GM19351 (cell line): ENCODE measurements around the gene DIPK1B.
"Not testable (repeated sequence)": the region's sequence is repeated elsewhere in the genome, so short reads cannot be mapped to it uniquely, and the experiment has no call there.

Source experiments
- ATAC-seq: cut with Tn5 transposase; IDR thresholded peaks from one replicate; pipeline ENCODE4 v1.9.1; 2021; ENCODE audit warnings: mild to moderate bottlenecking, moderate library complexity; ENCODE audit not compliant: unreplicated experiment

DIPK1B gene

DNA sequence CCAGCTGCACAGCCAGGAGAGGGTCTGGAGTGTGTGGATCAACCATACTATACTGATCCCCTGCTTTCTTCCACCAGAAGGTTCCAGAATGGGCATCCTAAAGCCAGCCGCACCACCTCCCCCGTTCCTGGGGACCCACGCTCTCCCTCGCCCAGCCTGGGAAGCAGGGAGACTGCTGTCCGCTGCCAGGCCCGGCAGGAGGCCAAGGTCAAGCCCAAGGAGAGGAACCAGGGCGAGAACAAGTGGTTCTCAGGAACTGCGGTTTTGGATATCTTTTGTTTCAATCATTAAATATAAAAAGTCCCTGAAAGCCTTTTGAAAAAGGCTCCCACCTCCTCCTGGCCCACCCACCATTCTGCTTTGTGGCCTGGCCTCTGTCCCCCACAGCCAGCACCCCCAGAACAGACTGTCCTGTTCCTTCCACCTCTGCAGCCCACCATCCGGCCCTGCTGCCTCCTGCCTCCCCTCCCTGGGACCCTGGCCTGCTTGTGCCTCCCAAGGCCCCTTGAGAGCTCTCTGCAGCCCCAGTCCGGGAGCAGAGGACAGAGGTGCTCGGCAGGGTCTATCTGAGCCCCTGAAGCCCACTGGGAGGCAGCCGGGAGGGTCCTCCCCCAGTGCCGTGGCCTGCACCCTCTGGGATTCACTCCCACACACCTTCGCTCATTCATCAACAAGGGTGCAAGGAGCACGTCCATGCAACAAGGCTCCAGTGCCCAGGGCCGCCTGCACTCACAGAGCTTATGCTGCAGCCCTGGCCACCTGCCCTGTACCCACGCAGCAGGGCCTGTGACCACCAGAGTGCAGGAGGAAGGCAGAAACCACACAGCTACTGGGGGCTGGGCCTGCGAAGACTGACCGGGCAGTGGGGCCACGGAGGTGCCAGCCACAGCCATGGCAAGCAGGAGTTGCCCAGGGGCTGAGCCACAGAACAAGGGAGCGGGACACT, 36.6 kb downstream of the DIPK1B start:
- ATAC-seq, result no peak

DNA sequence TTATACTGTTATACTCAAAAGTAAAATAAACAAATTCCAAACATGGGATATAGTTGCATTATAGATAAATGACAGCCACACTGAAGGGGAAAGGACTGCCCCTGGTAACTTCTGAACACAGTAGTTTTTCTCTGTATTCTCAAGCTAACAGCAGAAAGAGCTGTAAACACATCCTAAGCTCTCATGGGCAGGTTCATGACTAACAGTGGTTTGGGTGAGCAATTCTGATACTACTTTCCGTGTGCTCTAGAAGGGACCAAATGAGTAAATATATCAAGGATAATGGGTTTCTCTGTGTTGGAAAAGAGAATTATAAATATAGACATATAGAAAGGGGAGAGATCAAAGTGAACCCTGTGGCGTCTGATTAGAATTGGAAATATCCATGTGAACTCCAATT, 38.2 kb downstream of the DIPK1B start:
- no peak for ATAC-seq

DNA sequence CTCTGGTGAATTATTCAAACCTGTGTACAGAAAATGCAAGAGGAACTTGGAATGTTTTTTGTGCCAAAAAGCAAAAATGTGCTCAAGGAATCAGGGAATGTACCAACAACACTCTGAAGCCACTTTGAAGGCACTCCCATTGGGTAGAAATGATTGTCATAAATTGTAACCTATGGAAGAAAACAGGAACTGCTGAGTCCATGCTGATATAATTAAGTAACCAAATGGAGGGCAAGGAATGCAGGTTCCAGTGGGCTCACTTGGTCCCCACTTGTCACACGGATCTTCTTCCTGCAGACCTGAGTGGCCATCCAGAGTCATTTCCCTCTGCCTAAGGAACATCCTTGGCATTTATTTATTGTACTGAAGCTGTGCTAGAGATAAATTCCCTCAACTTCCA, 38.9 kb downstream of the DIPK1B start:
- ATAC-seq, result no peak

DNA sequence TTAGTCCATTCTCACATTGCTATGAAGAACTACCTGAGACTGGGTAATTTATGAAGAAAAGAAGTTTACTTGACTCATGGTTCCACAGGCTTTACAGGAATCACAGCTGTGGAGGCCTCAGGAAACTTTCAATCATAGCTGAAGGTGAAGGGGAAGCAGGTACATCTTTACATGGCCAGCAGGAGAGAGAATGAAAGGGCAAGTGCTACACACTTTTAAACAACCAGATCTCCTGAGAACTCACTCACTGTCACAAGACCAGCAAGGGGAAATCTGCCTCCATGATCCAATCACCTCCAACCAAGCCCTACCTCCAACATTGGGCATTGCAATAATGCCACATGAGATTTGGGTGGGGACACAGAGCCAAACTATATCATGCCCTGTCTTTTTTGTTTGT, 39.4 kb downstream of the DIPK1B start:
- no peak for ATAC-seq

DNA sequence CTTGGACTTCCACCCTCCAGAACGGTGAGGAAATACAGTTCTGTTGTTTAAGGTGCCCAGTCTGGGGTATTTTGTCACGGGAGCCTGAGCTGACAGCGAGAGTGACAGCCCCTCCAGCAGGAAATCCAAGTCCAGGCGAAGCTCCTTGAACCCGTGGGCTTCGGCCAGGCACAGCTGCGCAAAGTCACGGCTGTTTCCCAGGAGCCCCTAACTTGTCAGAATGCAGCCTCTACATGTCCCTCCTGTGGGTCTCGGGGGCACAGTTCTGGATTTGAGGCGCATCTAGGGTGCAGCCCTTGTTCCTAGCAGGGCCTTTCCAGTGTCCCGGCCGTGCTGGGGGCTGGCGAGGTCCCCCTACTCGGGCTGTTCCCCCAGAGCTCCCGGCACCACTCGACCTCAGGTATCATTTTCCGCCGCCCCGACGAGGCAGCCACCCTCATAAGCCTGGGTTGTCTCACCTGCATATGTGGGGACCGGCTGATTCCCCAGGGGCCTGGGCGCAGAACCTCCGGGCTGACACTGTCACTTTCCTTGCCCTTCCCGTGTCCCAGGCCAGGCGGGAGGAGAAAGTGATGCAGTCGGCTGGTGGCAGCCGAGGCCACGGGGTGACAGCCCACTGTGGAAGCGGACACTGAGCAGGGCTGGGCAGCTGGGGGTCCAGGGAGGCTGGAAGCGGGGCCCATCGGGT, 41.1 kb downstream of the DIPK1B start:
- no peak for ATAC-seq

DNA sequence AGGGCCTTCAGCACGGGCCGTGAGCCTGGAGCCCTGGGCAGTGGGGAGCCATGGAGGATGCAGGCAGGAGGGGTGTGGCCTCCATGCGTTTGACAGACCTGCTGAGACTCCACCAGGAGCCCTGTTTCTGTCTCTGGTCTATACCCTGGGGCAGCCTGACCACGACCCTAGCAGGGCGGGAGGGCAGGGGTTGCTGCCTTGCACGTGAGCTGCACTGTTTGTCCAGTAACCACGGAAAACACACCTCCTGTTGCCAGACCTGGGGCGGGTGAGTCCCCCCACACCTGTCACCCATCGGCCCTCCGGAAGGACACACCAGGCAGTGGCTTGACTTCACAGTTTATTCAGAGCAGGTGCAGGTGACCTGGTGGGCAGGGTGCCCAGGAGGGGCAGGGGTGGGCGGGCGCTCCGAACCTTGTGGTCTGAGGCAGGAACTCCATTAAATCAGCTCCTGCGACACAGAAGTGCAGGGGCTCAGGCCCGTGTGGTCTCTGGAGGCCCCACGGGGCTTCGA, 41.7 kb downstream of the DIPK1B start:
- ATAC-seq, result no peak

DNA sequence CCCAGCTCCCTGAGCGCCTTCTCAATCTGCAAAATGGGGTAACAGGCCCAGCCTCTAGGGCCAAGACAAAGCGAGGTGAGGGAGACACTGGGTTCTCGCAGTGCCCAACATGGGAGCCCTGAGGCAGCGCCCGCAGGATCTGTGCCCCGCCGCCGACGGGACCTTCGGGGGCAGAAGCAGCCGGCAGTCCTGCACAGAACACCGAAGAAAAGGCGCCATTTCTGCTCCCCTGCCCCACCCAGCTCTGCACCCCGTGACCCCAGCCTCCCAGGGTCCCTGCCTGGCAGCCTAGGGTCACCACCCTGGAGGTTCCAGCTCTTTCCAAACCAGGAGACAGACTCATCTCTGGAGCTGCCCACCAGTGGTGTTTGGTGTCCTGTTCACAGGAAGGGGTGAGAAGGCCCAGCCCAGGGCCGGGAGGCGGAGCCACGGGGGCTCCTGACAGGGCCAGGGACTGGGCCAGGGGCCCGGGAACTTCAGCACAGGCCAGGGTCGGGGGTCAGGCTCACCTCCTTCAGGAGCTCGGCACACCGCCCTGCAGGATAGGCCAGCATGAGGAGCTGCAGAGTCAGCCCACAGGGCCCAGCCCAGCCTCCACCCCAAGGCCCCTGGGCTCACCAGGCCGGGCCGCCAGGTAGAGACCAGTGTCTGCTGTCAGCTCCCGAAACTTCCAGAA, 42.4 kb downstream of the DIPK1B start:
- ATAC-seq, result no peak

DNA sequence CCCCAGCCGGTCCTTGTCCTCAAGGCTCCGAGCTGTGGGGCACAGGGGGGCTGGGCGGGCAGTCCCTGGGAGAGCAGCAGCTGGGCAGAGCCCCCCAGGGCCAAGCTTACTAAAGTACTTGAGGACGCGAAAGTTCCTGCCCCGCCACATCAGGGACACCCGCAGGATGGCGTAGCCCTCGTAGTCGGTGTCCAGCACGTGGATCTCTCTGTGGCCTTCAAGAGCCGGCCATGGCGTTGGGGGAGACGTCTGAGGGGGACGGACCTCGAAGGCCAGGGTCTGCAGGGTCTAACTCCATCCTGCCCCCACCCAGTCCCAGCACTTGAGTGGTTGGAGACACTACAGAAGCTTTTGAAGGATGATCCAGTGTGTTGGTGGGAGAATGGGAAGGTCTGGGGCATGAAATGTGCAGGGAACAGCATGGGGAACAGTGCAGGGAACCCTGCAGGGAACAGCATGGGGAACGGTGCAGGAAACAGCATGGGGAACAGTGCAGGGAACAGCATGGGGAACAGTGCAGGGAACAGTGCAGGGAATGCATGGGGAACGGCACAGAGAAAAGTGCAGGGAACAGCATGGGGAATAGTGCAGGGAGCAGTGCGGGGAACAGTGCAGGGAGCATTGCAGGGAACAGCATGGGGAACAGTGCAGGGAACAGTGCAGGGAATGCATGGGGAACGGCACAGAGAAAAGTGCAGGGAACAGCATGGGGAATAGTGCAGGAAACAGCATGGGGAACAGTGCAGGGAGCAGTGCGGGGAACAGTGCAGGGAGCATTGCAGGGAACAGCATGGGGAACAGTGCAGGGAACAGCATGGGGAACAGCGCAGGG, 43.1 kb downstream of the DIPK1B start:
- ATAC-seq, result not testable (repeated sequence)

DNA sequence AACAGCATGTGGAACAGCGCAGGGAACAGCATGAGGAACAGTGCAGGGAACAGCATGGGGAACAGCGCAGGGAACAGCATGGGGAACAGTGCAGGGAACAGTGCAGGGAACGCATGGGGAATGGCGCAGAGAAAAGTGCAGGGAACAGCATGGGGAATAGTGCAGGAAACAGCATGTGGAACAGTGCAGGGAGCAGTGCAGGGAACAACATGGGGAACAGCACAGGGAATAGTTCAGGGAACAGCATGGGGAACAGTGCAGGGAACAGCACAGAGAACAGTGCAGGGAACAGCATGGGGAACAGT, 43.7 kb downstream of the DIPK1B start:
- ATAC-seq, result no peak

DNA sequence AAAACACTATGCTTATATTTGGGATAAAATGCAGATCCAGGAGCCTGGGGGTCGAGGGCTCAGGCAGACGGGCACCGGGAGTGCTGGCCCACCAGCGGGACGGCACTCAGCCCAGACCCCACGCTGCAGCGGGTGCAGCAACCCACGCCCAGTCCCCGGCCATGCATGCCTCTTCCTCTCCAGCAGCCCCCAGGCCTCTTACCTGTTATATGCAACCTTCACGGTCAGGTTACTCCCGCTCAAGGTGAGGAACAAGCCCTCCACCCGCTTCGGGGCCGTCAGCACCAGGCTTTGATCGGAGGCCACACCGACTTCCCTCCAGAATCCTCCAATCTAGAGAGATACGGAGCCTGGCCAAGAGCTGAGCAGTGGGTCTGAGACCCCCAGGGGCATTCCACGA, 44.5 kb downstream of the DIPK1B start:
- ATAC-seq, result no peak

DNA sequence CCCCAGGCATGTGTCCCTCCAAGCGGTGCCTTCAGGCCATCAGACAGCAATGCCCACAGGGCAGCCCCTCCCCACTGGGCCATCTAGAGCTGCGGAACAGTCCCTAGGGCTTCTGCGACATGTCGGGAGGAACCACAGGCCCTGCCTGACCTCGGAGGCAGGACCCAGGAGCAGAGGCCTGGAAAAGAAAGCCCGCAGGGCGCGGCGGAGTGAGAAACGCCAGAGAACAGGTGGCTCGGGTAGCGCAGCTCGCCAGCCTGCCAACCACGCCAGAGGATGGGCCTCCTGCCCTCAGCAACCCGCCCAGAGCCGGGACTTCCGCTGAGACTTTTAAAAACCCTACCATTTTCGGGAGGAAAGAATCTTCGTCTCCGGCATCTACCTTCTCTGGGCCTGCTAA, 45.0 kb downstream of the DIPK1B start:
- no peak for ATAC-seq

DNA sequence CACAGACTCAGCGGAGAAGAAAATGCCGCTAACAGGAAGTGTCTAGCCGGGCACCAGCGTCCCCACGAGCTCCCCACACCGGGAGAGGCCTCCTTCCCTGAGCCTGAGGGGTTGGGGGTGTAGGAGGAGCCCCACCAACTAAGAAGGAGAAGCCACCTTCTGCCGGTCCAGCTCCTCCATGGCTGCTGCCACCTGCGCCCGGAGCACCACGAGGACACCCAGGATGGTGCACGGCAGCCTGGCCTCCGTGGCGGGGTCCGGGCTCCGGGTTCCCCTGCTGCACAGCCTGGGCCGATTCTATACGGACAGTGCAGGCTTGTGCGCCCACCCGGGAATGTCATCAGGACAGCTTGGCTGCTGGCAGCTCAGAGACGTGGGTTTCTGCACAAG, 45.4 kb downstream of the DIPK1B start:
- ATAC-seq, result no peak

DNA sequence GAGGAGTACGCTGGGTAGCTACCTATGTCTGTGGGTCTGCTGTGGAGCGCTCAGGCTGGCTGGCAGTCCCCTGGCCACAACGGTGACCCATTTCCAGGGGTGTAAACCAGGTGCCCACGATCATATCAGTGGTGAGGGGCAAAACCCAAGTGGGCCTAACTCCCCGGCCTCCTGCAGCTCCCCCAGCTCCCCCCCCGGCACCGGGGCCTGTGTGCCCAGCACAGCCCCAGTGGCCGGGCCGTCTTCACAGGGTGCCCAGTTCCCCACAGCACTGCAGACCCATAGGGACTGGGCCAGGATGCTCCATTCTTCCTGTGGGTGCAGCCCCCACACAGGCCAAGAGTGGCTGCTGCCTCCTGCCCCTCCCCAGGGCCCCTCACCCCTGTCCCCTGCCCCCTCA, 46.6 kb downstream of the DIPK1B start:
- no peak for ATAC-seq

DNA sequence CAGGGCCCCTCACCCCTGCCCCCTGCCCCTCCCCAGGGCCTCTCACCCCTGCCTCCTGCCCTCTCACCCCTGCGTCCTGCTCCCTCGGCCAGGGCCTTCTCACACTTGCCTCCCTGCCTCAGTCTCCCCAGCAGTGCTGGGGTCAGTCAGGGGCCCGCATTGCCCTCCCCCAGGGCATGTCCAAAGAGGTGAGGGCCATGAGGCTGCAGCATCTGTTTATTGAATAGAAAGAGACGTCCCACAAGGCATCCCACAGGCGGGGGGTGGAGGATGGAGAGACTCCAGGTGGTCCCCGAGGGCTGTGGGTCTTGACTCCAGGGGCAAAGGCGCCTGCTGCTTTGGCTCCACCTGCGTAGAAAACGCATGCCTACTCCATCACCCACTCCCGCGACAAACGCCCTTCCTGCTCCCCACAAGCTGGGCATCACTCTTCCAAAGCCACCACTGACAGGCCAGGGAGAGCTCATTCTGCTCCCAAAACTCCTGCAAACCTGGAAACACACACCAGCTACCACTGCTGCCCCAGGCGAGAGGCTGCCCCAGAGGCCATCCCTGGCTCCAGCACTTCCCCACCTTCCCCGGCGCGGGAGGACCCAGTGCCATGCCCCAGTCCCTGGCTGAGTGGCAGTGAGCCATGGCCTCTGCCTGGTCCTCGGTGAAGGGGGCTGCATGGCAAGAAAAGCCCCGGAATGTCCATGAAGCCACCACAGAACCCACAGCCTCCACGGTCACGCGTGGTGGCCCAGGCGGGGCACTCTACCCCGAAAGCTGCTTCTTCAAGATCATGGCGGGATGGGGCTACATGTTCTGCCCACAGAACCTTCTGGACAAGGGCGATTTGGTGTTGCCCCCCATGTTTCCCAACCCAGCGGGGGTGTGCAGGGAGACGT, 47.3 kb downstream of the DIPK1B start:
- no peak for ATAC-seq

DNA sequence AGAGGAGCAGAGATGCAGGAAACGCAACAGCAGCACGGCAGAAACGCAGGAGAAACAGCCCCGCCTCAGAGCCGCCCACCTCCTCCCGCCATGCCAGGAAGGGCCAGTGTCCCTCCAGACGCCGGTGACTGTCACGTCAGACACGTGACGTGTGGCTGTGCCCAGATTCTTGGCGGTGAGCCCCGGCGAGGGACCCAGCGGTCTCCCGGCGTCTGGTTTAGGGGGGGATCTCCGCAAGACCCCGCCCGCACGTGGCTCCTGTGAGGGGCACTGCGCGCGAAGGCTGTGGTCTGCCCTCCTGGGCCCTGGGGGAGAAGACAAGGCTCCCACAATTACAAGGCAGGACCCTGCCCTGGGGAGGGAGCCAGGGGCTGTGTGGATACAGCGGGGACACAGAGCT, 48.1 kb downstream of the DIPK1B start:
- ATAC-seq, result no peak

DNA sequence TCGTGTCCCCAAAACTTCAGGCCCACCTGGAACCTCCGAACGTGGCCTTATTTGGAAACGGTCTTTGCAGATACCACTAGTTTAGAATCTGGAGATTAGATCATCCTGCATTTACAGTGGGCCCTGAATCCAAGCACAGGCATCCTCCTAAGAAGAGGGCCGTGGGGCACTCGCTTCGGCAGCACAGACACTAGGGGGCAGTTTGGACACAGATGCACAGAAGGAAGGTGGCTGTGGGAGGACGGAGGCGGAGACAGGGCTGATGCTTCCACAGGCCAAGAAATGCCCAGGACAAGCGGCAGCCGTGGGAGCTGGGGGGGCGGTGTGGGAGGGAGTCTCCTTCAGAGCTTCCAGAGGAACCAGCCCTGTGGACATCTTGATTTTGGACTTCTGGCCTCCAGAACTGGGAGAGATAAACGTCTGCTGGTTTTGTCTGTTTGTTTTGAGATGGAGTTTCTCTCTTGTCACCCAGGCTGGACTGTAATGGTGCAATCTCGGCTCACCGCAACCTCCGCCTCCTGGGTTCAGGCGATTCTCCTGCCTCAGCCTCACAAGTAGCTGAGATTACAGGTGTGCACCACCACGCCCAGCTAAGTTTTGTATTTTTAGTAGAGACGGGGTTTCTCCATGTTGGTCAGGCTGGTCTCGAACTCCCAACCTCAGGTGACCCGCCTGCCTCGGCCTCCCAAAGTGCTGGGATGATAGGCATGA, 48.6 kb downstream of the DIPK1B start:
- not testable (repeated sequence) for ATAC-seq

DNA sequence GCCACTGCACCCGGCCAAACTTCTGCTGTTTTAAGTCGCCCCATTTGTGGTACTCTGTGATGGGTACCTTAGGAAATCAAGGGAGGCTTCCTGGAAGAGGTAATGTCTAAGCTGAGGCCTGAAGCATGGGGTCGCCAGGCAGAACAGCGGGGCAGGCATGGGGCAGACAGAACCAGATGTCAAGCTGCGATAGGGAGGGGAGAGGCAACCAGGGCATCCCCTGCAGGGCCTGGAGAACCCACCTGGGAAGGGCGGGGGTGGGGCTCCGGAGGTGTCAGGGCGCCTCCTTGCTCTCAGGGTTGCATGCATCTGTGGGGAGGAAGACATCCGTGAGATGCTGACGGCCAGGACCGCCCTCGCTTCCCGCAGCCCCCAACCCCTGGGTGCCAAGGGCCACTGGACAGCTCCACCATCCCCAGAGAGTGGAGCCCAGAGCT, 49.2 kb downstream of the DIPK1B start:
- ATAC-seq, result no peak

DNA sequence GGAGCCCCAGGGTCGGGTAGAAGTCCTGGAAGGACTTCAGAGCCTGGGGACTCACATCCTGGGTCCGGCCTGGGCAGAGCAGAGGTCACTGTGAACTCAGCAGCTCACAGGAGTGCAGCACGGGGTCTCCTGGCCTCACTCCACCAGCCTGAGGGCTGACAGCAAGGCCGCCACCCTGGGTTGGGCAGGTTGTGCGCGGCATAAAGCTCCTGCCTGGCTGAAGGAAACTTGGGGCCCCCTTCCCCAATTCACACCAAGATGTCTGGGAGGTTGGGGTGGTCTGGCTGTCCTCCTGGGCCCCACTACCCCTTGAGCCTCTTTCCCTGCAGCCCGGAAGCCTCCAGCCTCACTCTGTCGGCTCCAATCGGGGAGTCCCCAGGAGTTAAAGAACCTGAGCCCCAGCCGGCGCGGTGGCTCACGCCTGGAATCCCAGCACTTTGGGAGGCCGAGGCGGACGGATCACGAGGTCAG, 49.9 kb downstream of the DIPK1B start:
- ATAC-seq, result no peak
